H1 (cell line): ENCODE data around the gene MAS1L. TPM values are rescaled to one million over a fixed set of nuclear protein-coding genes. Genes with fewer than 3 reads are reported as not detected.

Experiments used
- CTCF ChIA-PET: fragments of 300-600 bp; sonication (Branson Sonifier 250); formaldehyde crosslinking; loops from one replicate; lab custom pipeline; 2021; ENCODE audit not compliant: partially characterized antibody; lab: Charles Lee
- POLR2A ChIA-PET: fragments of 300-600 bp; sonication (Branson Sonifier 250); formaldehyde crosslinking; loops from one replicate; lab custom pipeline; 2021; ENCODE audit warnings: inconsistent platforms; ENCODE audit not compliant: partially characterized antibody; lab: Charles Lee
- DNase-seq, 2 experiments: peaks; one replicate each; pipeline versions ENCODE4 v3.0.0 to v3.0.0-alpha.2; 2010 to 2022; ENCODE audit warnings: low spot score in 2 of 2, low read depth in 1 of 2, mixed read lengths in 1 of 2
- FAIRE-seq: peaks from 2 replicates; lab custom pipeline; 2011; peaks lifted over from hg19 to GRCh38; lab: Jason Lieb, UNC
- H2AFZ ChIP-seq: 2 replicates; pipeline ENCODE4 v1.8.1; 2012; ENCODE audit warnings: low read length, inconsistent platforms
- H2AK5ac ChIP-seq: 2 replicates; pipeline ENCODE4 v1.6.1; 2013; ENCODE audit warnings: low read depth, low read length
- H2BK120ac ChIP-seq: replicated peaks from 2 replicates; pipeline ENCODE3; 2013; ENCODE audit warnings: low read depth, low read length, inconsistent platforms
- H2BK12ac ChIP-seq: 2 replicates; pipeline ENCODE4 v1.6.1; 2013; ENCODE audit warnings: low read depth, low read length
- H2BK15ac ChIP-seq: 2 replicates; pipeline ENCODE4 v1.6.1; 2013; ENCODE audit warnings: low read length
- H2BK20ac ChIP-seq: 2 replicates; pipeline ENCODE4 v1.6.1; 2013; ENCODE audit warnings: low read length
- H2BK5ac ChIP-seq: 2 replicates; pipeline ENCODE4 v1.6.1; 2013; ENCODE audit warnings: low read depth, low read length
- H3K14ac ChIP-seq: 2 replicates; pipeline ENCODE4 v1.6.1; 2013; ENCODE audit warnings: inconsistent platforms; ENCODE audit not compliant: insufficient read length
- H3K18ac ChIP-seq: 2 replicates; pipeline ENCODE4 v1.6.1; 2013; ENCODE audit warnings: low read length; ENCODE audit errors: extremely low read depth
- H3K23ac ChIP-seq: 2 replicates; pipeline ENCODE4 v1.6.1; 2013; ENCODE audit warnings: inconsistent platforms; ENCODE audit not compliant: insufficient read length
- H3K23me2 ChIP-seq: 2 replicates; pipeline ENCODE4 v1.6.1; 2013; ENCODE audit warnings: low read depth, low read length
- H3K27ac ChIP-seq: 2 replicates; pipeline ENCODE4 v1.6.1; 2011; ENCODE audit warnings: low read depth, low read length, inconsistent platforms
- H3K27me3 ChIP-seq, 4 experiments: replicated peaks in 1 of 4; 1 replicate in 1 of 4; 2 replicates in 3 of 4; pipeline versions ENCODE4 v1.6.1 to v1.8.1; 2011 to 2013; ENCODE audit warnings: low read length in 3 of 4, mild to moderate bottlenecking in 3 of 4, inconsistent platforms in 2 of 4, mixed read lengths in 2 of 4, moderate library complexity in 1 of 4; ENCODE audit not compliant: control insufficient read depth in 3 of 4, insufficient read depth in 3 of 4; ENCODE audit errors: extremely low read depth in 1 of 4
- H3K36me3 ChIP-seq, 4 experiments: 2 replicates each; pipeline versions ENCODE4 v1.6.1 to v1.8.1; 2011 to 2013; ENCODE audit warnings: mild to moderate bottlenecking in 4 of 4, low read length in 3 of 4, moderate library complexity in 2 of 4, control low read depth in 1 of 4, inconsistent platforms in 1 of 4; ENCODE audit not compliant: insufficient read depth in 4 of 4, control insufficient read depth in 2 of 4
- H3K4ac ChIP-seq: replicated peaks from 2 replicates; pipeline ENCODE3; 2013; ENCODE audit warnings: low read length, low read depth, mixed read lengths, inconsistent platforms; ENCODE audit not compliant: insufficient read length
- H3K4me1 ChIP-seq, 4 experiments: replicated peaks in 1 of 4; 1 replicate in 1 of 4; 2 replicates in 3 of 4; pipeline versions ENCODE4 v1.6.1 to v1.8.1; 2011 to 2013; ENCODE audit warnings: low read length in 3 of 4, inconsistent platforms in 2 of 4, mixed read lengths in 1 of 4; ENCODE audit not compliant: insufficient read depth in 4 of 4, control insufficient read depth in 3 of 4
- H3K4me2 ChIP-seq, 2 experiments: 2 replicates each; pipeline versions ENCODE4 v1.6.1 to v1.8.1; 2011 to 2013; ENCODE audit warnings: low read depth in 2 of 2, low read length in 2 of 2, control low read depth in 1 of 2, inconsistent platforms in 1 of 2, mild to moderate bottlenecking in 1 of 2; ENCODE audit not compliant: insufficient read depth in 1 of 2
- H3K4me3 ChIP-seq, 4 experiments: fragments of 200-600, 300-600 bp in 1 of 4; sonication (generic), shearing (Covaris generic), sonication (Bioruptor Twin) in 1 of 4; 2 replicates each; pipeline versions ENCODE4 v1.5.1 to v1.8.1; 2011 to 2016; ENCODE audit warnings: low read length in 4 of 4, low read depth in 3 of 4, control low read depth in 2 of 4, inconsistent platforms in 2 of 4, mild to moderate bottlenecking in 2 of 4, mixed read lengths in 1 of 4, moderate library complexity in 1 of 4; ENCODE audit not compliant: insufficient read depth in 2 of 4; ENCODE audit errors: extremely low read depth in 1 of 4
- H3K56ac ChIP-seq: replicated peaks from 2 replicates; pipeline ENCODE3; 2013; ENCODE audit warnings: low read depth, mild to moderate bottlenecking, mixed read lengths, low read length, inconsistent platforms; ENCODE audit not compliant: insufficient read length
- H3K79me1 ChIP-seq: 2 replicates; pipeline ENCODE4 v1.6.1; 2013; ENCODE audit warnings: low read depth, low read length, control low read depth
- H3K79me2 ChIP-seq, 2 experiments: 2 replicates each; pipeline versions ENCODE4 v1.6.1 to v1.8.1; 2012 to 2013; ENCODE audit warnings: low read length in 2 of 2, mild to moderate bottlenecking in 2 of 2, inconsistent platforms in 1 of 2; ENCODE audit not compliant: insufficient read depth in 2 of 2, control insufficient read depth in 1 of 2
- H3K9ac ChIP-seq, 4 experiments: replicated peaks in 1 of 4; 1 replicate in 1 of 4; 2 replicates in 3 of 4; pipeline versions ENCODE4 v1.6.1 to v1.8.1; 2011 to 2013; ENCODE audit warnings: low read depth in 3 of 4, low read length in 3 of 4, control low read depth in 2 of 4, mild to moderate bottlenecking in 2 of 4, moderate library complexity in 2 of 4, inconsistent platforms in 1 of 4; ENCODE audit errors: extremely low read depth in 1 of 4
- H3K9me3 ChIP-seq, 2 experiments: 2 replicates each; pipeline versions ENCODE4 v1.6.1 to v1.8.1; 2012 to 2013; ENCODE audit warnings: mild to moderate bottlenecking in 2 of 2, moderate library complexity in 2 of 2, control low read depth in 1 of 2, inconsistent platforms in 1 of 2, low read depth in 1 of 2, low read length in 1 of 2, mixed read lengths in 1 of 2; ENCODE audit not compliant: insufficient read depth in 2 of 2
- H4K20me1 ChIP-seq, 2 experiments: replicated peaks in 1 of 2; 2 replicates each; pipeline versions ENCODE3 to v1.8.1; 2011 to 2013; ENCODE audit warnings: inconsistent platforms in 2 of 2, low read length in 2 of 2, mild to moderate bottlenecking in 1 of 2; ENCODE audit not compliant: insufficient read depth in 2 of 2, control insufficient read depth in 1 of 2
- H4K5ac ChIP-seq: 2 replicates; pipeline ENCODE4 v1.6.1; 2013; ENCODE audit warnings: low read length, low read depth, mixed read lengths, inconsistent platforms; ENCODE audit not compliant: insufficient read length
- H4K8ac ChIP-seq: 2 replicates; pipeline ENCODE4 v1.8.0; 2013; ENCODE audit warnings: mild to moderate bottlenecking, moderate library complexity, low read length, inconsistent platforms; ENCODE audit not compliant: insufficient read depth; ENCODE audit errors: extremely low read depth
- H4K91ac ChIP-seq: replicated peaks from 2 replicates; pipeline ENCODE3; 2013; ENCODE audit warnings: low read length, mixed read lengths, inconsistent platforms; ENCODE audit not compliant: insufficient read length
- ATF2 ChIP-seq: IDR thresholded peaks from 2 replicates; pipeline ENCODE4 v1.6.1; 2012; ENCODE audit warnings: low read length, inconsistent platforms
- CBX8 ChIP-seq: fragments of 300-800, 300-1000 bp; sonication (generic); IDR thresholded peaks from 2 replicates; pipeline ENCODE4 v1.7.1; 2016; ENCODE audit warnings: low read depth, low read length, borderline replicate concordance
- HDAC6 ChIP-seq: IDR thresholded peaks from one replicate; pipeline ENCODE4 v1.7.1; 2012; ENCODE audit warnings: low read depth, mild to moderate bottlenecking, inconsistent platforms, low read length, moderate library complexity
- KDM1A ChIP-seq: fragments of 200-600, 300-600 bp; sonication (generic); IDR thresholded peaks from 2 replicates; pipeline ENCODE4 v1.7.1; 2016; ENCODE audit warnings: mild to moderate bottlenecking, low read length, borderline replicate concordance
- PHF8 ChIP-seq: fragments of 200-600 bp; sonication (generic); conservative IDR thresholded peaks from 2 replicates; pipeline ENCODE4 v1.7.1; 2012; ENCODE audit warnings: low read depth, mild to moderate bottlenecking, inconsistent platforms, low read length, moderate library complexity
- RAD21 ChIP-seq, 2 experiments: IDR thresholded peaks in 1 of 2; conservative IDR thresholded peaks in 1 of 2; 2 replicates each; pipeline ENCODE4 v1.6.1; 2011; ENCODE audit warnings: low read depth in 2 of 2, low read length in 2 of 2, improper control_type of control experiment in 1 of 2, inconsistent platforms in 1 of 2, mild to moderate bottlenecking in 1 of 2, moderate library complexity in 1 of 2
- SAP30 ChIP-seq: fragments of 300-600 bp; sonication (generic); IDR thresholded peaks from 2 replicates; pipeline ENCODE4 v1.7.1; 2012; ENCODE audit warnings: low read length, moderate library complexity, mild to moderate bottlenecking, inconsistent platforms; ENCODE audit not compliant: insufficient read depth, insufficient replicate concordance
- YY1 ChIP-seq: IDR thresholded peaks from 2 replicates; pipeline ENCODE4 v1.6.1; 2011; ENCODE audit warnings: low read depth, mild to moderate bottlenecking, low read length
- WGBS, 2 experiments: shearing (Covaris generic) in 1 of 2; methylation state at CpG; one replicate each; pipeline versions ENCODE4 v1.1.6 to v1.1.7; 2013 to 2015; ENCODE audit warnings: low lambda C conversion rate in 2 of 2, mixed read lengths in 2 of 2, inconsistent platforms in 1 of 2, low coverage in 1 of 2, missing lambda C conversion rate in 1 of 2; ENCODE audit not compliant: insufficient replicate concordance in 2 of 2, insufficient coverage in 1 of 2, insufficient read length in 1 of 2; ENCODE audit errors: extremely low coverage in 1 of 2, missing lambda C conversion rate in 1 of 2; 5-methylcytosine and 5-hydroxymethylcytosine counted together
- polyA plus RNA-seq, 7 experiments: library from polyadenylated mRNA; depleted of rRNA in 3 of 7; stranded (reverse) in 5 of 7; unstranded in 2 of 7; fragments of >200 nt in 5 of 7; fragments of 200-250 nt in 2 of 7; gene quantifications; 1 replicate in 5 of 7; 2 replicates in 1 of 7; 4 replicates in 1 of 7; pipeline versions ENCODE4 v1.2.1 to v1.2.3, GENCODE V29; 2011 to 2013; ENCODE audit warnings: missing spikeins in 2 of 7, mixed read lengths in 2 of 7
- total RNA-seq: library from RNA; stranded (reverse); fragmentation: NEBNext Ultra II Directional; extraction: Animal tissue kit (Norgen Biotek cat#: 25700); gene quantifications from 2 replicates; pipeline ENCODE4 v1.2.1, GENCODE V29; 2021
- TF ChIP-seq, protein P1 (sequence below): IDR thresholded peaks from 2 replicates; pipeline ENCODE4 v1.6.1; 2011; ENCODE audit warnings: low read length, improper control_type of control experiment

MAS1L gene
- total and polyA plus RNA-seq, 2 of the 8 experiments (the other 6 are each of a cell fraction or from before 2014, with no cell fraction given), result not detected

DNA sequence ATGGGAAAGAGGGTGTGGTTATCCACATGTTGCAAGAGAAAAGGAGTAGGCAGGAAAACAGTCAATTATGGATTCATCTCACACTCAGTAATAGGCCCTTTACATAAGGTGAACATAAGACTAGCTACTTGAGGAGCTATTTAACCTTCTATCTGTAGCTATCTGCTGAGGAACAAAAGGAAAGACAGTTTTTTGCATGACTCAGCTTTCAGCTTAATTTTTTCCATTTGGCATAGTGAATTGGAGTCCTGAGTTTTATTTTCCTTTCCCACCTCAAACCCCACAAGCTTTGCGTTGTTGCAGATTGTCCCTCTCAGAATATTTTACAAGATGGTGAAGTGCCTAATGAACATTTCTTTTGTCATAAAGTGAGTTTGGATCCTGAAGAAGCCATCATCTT is 39.4 kb upstream of the MAS1L start:
- Histone ChIP-seq H3K4me2 (no peak overlapping the region), H2BK120ac (no peak overlapping the region), H3K4me1 (peaks cover 0 to 7% (median 0%) of the 10 kb centered on the region in 4 experiments; a peak in 4 of 7 replicates), H4K91ac (no peak overlapping the region), H3K14ac (no peak overlapping the region), H4K5ac (no peak overlapping the region), H3K27ac (no peak overlapping the region), H3K4ac (no peak overlapping the region), H3K9me3 (peaks cover 7 to 12% of the 10 kb centered on the region in 2 experiments), H3K79me1 (no peaks in the 10 kb centered on the region), H3K9ac (no peak overlapping the region), H2AFZ (no peak overlapping the region), H2BK15ac (no peak overlapping the region), H3K27me3 (no peaks in the 10 kb centered on the region; a peak in 1 of 7 replicates), H3K18ac (no peak overlapping the region), H3K23me2 (no peaks in the 10 kb centered on the region), H3K23ac (no peak overlapping the region), H4K20me1 (no peaks in the 10 kb centered on the region), H3K79me2 (no peaks in the 10 kb centered on the region), H3K36me3 (no peaks in the 10 kb centered on the region), H2AK5ac (no peak overlapping the region), H3K4me3 (no peak overlapping the region), H2BK20ac (no peak overlapping the region), H4K8ac (no peak overlapping the region), H2BK12ac (no peak overlapping the region), H3K56ac (no peak overlapping the region), H2BK5ac (no peak overlapping the region)
- FAIRE-seq, result no peak
- no peak for DNase-seq
- ChIA-PET POLR2A (interaction anchor here (0.6 kb wide), 1 partner anchor 318 kb away, joined by 4 read pairs; no protein-coding TSS in a partner anchor), CTCF (interaction anchor here (0.9 to 1.3 kb wide), 3 partner anchors 12 to 511 kb away, joined by 3 read pairs; no protein-coding TSS in a partner anchor)
- 82% methylated on average over 1 of the region's 1 CpG; no CpG with 5 or more reads in 1 of the 2 experiments for WGBS, 2 experiments
- no peak for TF ChIP-seq CBX8
- no peak for TF ChIP-seq YY1
- TF ChIP-seq, protein P1, sequence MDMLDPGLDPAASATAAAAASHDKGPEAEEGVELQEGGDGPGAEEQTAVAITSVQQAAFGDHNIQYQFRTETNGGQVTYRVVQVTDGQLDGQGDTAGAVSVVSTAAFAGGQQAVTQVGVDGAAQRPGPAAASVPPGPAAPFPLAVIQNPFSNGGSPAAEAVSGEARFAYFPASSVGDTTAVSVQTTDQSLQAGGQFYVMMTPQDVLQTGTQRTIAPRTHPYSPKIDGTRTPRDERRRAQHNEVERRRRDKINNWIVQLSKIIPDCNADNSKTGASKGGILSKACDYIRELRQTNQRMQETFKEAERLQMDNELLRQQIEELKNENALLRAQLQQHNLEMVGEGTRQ, result no peak
- no peak for TF ChIP-seq ATF2
- no peak for TF ChIP-seq RAD21 (IDR thresholded peaks at IDR 0.05 in 1 of 2, conservative IDR thresholded peaks at IDR 0.05 in 1 of 2; ENCODE audit: low read depth in 2 of 2, low read length in 2 of 2)
- no peak for TF ChIP-seq PHF8
- no peak for TF ChIP-seq KDM1A
- no peak for TF ChIP-seq HDAC6
- no peak for TF ChIP-seq SAP30
